Measurements from ENCODE around the gene FGF7.
"Not testable (repeated sequence)": the region's sequence is repeated elsewhere in the genome, so short reads cannot be mapped to it uniquely, and the experiment has no call there.

Gene FGF7, protein sequence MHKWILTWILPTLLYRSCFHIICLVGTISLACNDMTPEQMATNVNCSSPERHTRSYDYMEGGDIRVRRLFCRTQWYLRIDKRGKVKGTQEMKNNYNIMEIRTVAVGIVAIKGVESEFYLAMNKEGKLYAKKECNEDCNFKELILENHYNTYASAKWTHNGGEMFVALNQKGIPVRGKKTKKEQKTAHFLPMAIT

DNA sequence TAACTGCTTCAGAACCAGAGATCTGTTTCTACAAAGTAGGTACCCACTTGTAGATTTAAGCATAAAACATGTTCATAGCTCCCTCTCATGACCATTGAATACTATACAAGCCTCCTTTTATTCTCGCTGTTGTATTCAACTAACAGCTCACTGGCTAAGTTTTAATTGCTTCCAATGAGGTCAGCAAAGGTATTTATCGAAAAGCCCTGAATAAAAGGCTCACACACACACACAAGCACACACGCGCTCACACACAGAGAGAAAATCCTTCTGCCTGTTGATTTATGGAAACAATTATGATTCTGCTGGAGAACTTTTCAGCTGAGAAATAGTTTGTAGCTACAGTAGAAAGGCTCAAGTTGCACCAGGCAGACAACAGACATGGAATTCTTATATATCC is at the start of gene FGF7:
Gene FGF7, plus strand, starts transcription at position 222 of the 400 bp plus-strand sequence. CDS start 1,056 bp downstream, outside the sequence.
- DNase-seq = no peak

DNA sequence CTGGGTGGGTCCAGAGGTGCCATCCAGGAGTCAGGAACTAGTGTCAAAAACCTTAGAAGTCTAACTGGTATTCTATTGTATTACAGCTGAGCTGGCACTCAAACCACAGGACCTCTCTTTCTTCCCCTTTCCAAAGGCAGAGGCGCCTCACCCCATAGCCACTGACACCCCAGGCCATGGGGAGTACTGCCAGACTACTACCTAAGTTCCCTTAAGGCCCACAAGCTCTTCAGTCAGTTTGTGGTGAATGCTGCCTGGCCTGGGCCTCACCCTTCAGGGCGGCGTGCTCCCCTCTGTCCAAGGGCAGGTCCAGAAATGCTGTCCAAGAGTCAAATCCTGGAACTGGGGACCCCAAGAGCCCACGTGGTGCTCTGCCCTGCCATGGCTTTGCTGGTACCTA is 43.0 kb upstream of the FGF7 start:
- DNase-seq = no peak

DNA sequence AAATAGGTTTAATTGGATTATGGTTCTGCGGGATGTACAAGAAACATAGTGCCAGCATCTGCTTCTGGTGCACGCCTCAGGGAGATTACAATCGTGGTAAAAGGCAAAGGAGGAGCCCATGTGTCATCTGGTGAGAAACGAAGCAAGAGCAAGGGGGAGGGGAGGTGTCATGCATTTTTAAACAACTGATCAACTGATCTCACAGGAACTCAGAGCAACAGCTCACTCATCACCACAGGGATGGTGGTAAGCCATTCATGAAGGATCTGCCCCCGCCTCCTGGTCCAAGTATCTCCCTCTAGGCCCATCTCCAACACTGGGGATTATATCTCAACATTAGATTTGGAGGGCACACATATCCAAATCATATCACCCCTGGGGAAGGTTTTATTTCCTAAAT is 42.1 kb upstream of the FGF7 start:
- DNase-seq = no peak

DNA sequence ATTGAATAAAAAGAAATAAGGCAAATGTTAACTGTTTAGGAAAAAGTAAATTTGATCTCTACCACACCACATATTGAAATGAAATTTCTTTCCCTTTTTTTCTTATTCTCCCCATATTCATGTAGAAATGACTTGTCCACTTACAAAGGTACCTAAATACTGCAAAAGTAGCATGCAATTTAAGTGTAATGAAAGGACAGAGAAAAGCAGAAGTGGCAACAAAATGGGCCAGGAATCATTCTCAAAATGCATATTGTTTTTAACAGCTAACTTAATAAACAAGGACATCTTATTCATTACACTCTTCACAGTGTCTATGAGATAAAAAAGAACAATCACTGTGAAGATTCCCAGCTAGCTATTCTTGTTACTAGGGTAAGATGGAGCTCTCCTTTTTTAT is 40.6 kb upstream of the FGF7 start:
- DNase-seq = no peak

DNA sequence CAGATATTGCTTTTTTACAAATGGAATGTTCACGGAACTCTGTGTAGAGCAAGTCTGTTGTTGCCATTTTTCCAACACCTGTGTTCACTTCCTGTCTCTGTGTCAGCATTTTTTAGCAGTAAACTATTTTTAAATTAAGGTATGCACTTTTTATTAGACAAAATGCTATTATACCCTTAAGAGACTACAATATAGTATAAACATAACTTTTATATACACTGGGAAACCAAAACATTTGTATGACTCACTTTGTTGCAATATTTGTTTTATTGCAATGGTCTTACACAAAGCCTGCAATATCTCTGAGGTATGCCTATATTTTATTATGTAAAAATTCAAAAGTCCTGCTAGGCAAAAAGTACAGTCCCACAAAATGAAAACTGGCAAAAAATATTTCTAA is 39.8 kb upstream of the FGF7 start:
- DNase-seq = no peak

DNA sequence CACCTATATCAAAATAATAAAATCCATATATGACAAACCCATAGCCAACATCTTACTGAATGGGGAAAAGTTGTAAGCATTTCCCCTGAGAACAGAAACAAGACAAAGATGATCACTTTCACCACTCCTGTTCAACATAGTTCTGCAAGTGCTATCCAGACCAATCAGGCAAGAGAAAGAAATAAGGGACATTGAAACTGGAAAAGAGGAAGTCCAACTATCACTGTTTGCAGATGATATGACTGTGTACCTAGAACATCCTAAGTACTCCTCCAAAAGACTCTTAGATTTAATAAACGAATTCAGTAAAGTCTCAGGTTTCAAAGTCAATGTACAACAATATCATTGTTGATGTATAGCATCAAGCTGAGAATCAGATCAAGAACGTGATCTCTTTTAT is 35.6 kb upstream of the FGF7 start:
- no peak for DNase-seq

DNA sequence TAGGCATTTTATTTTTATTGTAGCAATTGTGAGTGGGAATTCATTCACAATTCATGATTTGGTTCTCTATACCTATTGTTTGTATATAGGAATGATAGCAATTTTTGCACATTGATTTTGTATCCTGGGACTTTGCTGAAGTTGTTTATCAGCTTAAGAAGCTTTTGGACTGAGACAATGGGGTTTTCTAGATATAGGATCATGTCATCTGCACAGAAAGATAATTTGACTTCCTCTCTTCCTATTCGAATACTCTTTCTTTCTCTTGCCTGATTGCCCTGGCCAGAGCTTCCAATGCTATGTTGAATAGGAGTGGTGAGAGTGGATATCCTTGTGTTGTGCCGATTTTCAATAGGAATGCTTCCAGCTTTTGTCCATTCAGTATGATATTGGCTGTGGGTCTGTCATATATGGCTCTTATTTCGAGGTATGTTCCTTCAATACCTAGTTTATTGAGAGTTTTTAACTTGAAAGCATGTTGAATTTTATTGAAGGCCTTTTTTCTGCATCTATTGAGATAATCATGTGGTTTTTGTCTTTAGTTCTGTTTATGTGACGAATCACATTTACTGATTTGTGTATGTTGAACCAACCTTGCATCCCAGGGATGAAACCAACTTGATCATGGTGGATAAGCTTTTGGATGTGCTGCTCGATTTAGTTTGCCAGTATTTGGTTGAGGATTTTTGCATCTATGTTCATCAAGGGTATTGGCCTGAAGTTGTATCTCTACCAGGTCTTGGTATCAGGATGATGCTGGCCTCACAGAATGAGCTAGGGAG is 20.3 kb upstream of the FGF7 start:
- DNase-seq = not testable (repeated sequence)

DNA sequence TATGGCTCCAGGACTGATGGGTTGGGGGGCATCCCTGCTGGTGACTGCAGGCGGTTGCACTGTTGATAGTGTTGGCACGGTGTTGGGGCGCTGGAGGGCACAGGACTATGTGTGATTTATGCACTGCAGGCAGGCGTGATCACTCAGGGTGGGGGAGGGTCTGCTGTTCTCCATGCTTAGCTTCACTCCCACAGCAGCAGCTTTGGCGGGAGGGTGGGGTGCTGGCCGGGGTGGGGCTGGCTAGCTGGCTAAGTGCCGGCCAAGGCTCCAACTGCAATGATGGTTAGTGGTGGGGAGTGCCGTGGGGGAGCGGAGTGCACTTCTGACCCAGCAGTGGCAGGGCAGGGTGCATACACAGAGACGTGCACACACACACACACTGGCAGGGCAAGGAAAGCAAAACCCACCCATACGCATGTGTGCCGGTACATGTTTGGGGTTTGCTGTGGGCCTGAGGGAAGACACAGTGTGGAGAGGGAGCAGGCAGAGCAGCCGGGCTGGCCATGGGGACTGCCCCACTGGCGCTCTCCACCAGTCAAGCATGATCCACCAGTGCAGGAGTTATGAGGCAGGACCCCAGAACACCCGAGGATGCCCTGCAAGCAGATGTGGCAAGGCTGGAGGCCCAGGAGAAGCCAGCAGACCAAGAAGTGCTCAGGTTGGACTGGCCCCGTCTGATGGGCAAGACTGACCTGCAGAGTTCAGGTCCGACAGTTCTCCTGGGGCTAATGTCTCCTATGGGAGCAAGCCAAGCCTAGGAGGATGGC is 16.5 kb upstream of the FGF7 start:
- DNase-seq = no peak

DNA sequence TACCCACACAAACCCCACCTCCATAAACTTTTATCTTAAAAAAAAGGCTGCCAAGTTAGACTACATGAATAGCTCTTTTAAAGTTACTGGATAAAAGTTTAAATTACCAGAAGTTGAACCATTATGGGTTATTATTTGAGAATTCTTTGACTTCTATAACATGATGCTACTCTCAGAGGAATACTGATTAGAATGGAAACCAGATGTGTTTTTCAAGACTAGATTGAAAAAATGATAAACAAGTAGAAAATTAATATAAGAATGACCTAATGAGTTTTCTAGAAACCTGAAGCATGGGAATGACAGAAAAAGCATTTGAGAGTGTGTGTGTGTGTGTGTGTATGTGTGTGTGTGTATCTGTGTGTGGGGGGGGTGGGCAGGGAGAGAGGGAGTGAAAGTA is 12.4 kb upstream of the FGF7 start:
- no peak for DNase-seq

DNA sequence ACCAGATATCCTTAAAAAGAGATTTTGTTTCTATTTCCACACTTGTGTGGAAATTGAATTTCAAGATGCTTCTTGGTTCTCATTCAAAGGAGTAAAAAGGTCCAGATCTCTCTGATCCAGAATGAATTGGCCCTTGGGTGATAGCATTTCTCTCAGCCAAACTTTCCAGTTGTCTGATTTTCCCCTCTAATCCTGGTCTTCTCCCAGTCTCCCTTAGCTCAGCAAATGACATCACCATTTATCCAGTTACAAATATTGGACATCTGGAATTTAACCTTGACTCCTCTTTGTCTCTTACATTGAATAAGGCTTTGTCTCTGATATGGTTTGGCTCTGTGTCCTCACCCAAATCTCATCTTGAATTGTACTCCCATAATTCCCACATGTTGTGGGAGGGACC is 10.2 kb upstream of the FGF7 start:
- no peak for DNase-seq

DNA sequence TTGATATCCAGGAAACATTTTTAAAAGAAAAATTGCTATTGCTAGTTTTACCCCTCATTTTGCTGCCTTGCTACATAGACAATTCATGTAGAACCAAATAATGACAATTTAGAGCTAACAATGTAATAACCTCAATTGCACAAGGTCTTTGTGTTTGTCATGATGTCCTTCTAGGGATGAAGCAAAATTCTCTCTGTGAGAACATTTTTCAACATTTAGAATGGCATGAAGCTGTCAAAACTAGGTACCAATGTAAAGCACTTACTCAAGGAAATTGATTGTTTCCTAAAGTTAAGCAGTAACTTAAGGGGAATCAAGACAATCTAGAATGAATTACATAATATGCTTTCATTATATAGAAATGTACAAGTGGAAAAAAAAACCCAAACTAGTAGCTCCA is 7.9 kb upstream of the FGF7 start:
- DNase-seq = no peak

DNA sequence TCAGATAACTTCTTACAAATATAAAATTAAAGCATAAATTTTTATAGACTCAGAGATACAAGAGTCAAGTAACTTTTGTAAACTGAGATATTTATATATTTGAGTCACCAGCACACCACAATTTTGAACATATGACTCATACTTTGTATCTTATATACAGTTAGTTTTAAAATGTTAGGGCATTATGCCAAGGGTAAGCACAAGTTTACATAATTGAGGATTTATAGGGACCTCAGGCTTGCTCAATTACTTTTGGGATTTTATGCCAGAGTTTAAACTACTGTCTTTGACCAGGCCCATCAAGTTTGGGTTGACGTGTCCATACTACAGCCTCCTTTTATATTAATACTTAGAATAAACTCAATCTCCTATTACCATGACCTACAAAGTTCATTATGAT is 7.4 kb upstream of the FGF7 start:
- no peak for DNase-seq

DNA sequence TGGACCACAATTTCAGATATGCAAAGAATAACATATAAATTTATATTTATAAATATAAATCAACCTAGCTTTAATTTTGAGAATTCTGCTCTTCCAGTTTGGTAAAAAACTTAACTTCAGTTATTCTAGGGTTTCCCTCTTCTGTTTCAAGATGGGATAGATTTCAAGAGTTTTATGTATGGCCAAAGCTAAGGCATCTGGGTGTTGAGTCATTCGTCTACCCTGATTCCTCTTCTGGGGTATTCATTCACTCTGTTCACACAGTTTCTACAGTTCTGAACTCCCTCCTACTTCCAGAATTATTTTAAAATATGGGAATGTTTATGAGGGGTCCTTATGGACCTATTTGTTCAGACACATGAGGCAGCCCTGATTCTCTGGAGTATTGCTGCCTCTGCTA is 4.2 kb upstream of the FGF7 start:
- DNase-seq = no peak

DNA sequence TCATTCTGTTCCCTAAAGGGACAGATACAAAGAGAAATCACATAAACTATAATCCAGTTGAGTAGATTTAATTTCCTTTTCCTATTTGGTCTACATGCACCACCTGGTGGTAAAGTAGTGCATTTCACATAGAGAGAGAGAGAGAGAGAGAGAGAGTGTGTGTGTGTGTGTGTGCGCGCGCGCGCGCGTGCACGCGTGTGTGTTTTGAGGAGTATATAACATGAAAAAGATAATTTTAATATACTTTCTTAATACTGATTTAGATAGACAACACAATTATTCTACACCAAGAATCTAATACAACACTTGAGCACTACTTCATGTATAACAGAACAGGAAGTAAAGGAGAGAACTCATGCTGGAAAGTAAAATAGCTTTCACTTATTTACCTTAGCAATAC is 1.1 kb upstream of the FGF7 start:
- DNase-seq = no peak

DNA sequence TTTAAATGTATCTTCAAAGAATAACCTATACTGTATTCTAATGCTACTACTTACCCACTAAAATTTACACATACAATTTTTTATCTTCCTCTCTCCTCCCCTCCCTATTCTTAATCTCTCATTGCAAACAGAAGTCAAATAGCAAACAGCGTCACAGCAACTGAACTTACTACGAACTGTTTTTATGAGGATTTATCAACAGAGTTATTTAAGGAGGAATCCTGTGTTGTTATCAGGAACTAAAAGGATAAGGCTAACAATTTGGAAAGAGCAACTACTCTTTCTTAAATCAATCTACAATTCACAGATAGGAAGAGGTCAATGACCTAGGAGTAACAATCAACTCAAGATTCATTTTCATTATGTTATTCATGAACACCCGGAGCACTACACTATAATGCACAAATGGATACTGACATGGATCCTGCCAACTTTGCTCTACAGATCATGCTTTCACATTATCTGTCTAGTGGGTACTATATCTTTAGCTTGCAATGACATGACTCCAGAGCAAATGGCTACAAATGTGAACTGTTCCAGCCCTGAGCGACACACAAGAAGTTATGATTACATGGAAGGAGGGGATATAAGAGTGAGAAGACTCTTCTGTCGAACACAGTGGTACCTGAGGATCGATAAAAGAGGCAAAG is 984 bp downstream of the FGF7 start:
- DNase-seq = no peak

DNA sequence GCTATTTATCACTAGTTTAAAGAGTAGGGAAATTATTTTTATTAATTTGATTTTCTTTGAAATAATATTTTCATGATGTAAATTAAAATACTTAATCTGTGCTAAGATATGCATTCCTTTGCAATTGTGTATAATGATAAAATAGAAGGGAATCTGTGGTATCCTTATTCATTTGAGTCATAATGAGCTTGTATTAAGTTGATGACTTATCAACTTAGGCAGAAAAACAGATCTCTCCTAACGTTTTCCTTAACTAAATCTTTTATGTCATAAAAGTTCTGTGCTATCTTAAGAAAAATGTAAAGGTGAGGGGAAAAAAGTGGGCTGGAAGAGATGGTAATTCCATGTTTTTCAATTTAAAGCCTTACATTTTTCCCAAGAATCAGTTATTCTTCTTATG is 1.9 kb downstream of the FGF7 start:
- DNase-seq = no peak

DNA sequence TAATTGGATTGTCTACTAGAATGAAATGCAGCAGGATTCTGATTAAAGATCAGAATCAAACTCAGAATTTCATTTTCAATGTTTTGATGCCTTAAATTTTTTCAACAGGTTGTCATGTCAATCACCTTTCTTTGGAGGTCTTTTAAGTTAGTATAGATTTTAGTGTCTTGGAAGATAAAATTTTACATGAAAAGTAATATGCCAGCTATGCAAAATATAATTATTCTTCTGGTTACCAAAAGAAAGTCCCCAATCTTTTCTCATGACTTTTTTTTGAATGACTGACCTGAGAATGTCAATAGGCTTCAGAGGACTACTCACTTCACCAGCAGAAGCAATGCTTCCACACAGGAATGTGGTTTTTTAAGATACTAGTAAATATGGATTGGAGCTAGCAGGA is 4.3 kb downstream of the FGF7 start:
- DNase-seq = no peak

DNA sequence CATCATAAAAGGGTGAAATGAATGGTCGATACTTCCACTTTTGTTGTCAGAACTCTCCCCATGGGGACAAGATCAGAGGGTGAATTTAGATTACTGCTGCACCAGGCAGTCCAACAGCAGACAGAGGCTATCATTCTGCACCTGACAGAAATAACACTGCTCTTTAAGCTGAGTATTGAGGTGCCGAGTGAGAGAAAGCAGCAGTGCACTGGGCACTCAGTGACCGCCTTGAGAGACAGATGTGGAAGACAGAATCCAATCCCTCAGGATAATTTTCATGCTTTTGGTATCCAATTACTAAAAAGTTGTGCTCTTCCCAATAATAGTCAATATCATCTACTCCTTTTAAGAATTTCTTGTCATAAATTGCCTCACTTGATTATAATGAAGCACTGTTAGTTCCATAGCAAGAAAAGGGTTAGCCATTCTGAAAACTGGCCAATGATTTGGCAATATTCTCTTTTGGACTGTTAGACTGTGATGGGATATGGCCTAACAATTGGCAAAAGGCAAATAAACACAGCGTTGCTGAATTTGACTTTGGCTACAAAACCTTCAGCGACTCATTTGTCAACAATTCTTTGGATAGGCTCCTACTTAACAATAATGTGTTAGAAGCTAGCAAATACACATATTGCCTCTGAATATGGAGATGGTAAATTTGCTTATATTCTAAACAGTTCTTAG is 5.5 kb downstream of the FGF7 start:
- DNase-seq = no peak

DNA sequence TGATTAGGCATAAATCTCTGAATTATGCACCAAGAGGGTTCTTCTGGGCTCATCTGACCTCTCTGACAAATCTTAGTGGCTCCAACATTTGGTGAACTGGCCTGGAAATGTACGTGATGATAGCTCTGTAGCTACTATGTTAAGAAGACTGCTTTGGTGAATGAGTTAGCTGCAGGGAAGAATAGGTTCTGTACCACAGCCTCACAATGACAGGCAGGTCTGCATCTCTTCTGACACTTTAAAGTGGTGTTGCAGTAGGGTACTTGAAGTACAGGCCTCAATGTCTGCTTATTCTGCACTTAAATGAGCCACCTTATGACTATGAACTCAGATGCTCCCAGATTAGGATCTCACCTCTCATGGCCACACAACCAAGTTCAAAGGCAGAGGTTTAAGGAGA is 7.0 kb downstream of the FGF7 start:
- no peak for DNase-seq

DNA sequence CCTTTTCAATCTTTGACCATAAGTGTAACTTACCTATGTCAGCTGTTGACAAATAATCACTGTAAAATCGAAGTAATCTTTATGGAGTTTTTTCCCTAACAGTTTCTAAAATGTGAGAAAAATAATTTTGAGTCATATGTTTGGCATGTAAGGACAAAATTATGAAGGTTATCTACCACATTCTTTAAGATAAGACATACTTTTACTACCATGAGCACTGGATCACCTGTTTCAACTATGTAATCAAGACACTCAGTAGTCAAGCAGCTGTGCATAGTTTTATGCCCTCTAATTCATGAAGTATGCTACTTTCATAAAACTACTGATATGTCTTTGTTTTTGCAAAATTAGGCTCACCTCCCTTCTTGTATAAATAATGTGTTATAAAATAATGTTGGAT is 12.1 kb downstream of the FGF7 start:
- no peak for DNase-seq

DNA sequence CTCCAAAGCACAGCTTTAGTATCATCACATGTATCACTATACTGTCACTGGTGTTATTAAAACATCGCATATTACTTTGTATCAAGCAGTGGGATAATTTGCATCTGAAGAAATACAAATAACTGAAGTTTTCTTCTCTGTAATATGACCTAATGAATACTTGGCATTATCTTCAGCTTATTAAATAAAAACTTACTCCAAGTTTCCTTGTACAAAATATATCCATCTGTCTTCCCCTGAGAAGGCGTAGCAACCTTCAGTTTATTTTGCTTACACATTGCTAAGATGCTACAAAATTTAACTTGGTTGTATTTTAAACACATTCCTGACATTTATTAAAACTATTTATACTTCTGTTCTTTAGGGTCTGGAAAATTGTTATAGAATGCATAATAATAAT is 13.7 kb downstream of the FGF7 start:
- no peak for DNase-seq

DNA sequence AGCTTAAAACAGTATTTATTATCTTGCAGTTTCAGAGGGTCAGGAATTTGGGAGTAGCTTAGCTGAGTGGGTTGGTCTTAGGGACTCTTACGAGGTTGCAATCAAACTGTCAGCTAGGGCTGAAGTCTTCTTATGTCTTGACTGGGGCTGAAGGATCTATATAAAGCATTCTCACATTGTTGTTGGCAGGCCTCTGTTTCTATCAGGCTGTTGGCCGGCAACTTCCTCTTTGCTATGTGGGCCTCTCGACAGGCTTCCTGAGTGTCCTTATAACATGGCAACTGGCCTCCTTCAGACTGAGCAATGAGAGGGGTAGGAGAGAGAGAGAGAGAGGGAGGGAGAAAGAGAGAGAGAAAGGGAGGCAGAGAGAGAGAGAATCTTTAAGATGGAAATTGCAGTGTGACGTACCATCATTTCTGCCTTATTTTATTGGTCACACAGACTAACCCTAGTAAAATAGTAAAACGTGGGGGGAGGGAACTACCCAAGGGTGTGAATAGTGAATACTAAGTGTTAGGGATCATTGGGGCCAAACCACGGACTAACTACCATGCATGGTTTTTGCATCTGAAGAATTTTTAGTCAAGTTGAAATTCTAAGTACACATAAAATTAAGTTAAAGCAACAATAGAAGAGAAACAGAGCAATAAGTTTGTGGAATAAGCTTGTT is 16.1 kb downstream of the FGF7 start:
- DNase-seq = no peak
